Progenitor cell of endocrine pancreas (in vitro differentiated cells): ENCODE data around the gene RASSF3. TPM values are rescaled to one million over a fixed set of nuclear protein-coding genes. Genes with fewer than 3 reads are reported as not detected.

Experiments
- DNase-seq: peaks from one replicate; pipeline ENCODE4 v3.0.0; 2021; ENCODE audit warnings: low spot score; ENCODE audit not compliant: unreplicated experiment
- H3K27ac Mint-ChIP-seq: 2 replicates; pipeline ENCODE4 v1.8.0; 2021; ENCODE audit warnings: mild to moderate bottlenecking, moderate library complexity, mixed read lengths
- H3K27me3 Mint-ChIP-seq: 2 replicates; pipeline ENCODE4 v1.8.0; 2021; ENCODE audit warnings: mixed read lengths
- H3K36me3 Mint-ChIP-seq: 2 replicates; pipeline ENCODE4 v1.8.0; 2022; ENCODE audit warnings: mixed read lengths; ENCODE audit not compliant: insufficient read depth
- H3K4me1 Mint-ChIP-seq: 2 replicates; pipeline ENCODE4 v1.8.0; 2021; ENCODE audit warnings: low read depth, mixed read lengths
- H3K4me3 Mint-ChIP-seq: 2 replicates; pipeline ENCODE4 v1.8.0; 2021; ENCODE audit warnings: low read depth, mild to moderate bottlenecking, moderate library complexity, mixed read lengths
- H3K9me3 Mint-ChIP-seq: 2 replicates; pipeline ENCODE4 v1.8.0; 2021; ENCODE audit warnings: low read depth, mixed read lengths
- CTCF ChIP-seq: fragments of 200-600 bp; sonication (generic); IDR thresholded peaks from one replicate; pipeline ENCODE4 v1.5.0; 2021; ENCODE audit warnings: antibody characterized with exemption, mild to moderate bottlenecking; ENCODE audit not compliant: unreplicated experiment
- total RNA-seq: library from RNA; stranded (reverse); gene quantifications from 2 replicates; pipeline ENCODE4 v1.2.1, GENCODE V29; 2021

Gene RASSF3
- total RNA-seq, 1 donor from 2014 or later: 20.7 TPM

GRCh38 chr12:64598831-64599230, 11.5 kb upstream of the RASSF3 start:
- no peak for DNase-seq
- TF ChIP-seq CTCF: no peak
- Mint-ChIP-seq H3K27me3 (peaks cover 3% of the 10 kb centered on the region), H3K27ac (no peak overlapping the region), H3K4me3 (no peak overlapping the region), H3K36me3 (peaks cover 1% of the 10 kb centered on the region), H3K9me3 (peaks cover 2% of the 10 kb centered on the region), H3K4me1 (peaks cover 25% of the 10 kb centered on the region)

- DNase-seq: no peak
- Mint-ChIP-seq H3K4me1 (peaks cover 25% of the 10 kb centered on the region), H3K36me3 (peaks cover 1% of the 10 kb centered on the region), H3K9me3 (peaks cover 2% of the 10 kb centered on the region), H3K27me3 (peaks cover 3% of the 10 kb centered on the region), H3K27ac (peak overlapping the region; percentile 66), H3K4me3 (no peak overlapping the region)
- TF ChIP-seq CTCF: no peak
Measured at GRCh38 chr12:64600164-64600561, 10.1 kb upstream of the RASSF3 start.

- no peak for TF ChIP-seq CTCF
- H3K4me1 Mint-ChIP-seq: peaks cover 15% of the 10 kb centered on the region
- H3K27ac Mint-ChIP-seq: no peak overlapping the region
Measured at GRCh38 chr12:64603183-64603841, 7.0 kb upstream of the RASSF3 start.

GRCh38 chr12:64608901-64609535, 1.3 kb upstream of the RASSF3 start:
- no peak for TF ChIP-seq CTCF
- H3K36me3 Mint-ChIP-seq: no peaks in the 10 kb centered on the region
- H3K27me3 Mint-ChIP-seq: no peaks in the 10 kb centered on the region
- DNase-seq: no peak
- H3K4me3 Mint-ChIP-seq: peak overlapping the region; percentile 89
- peaks cover 15% of the 10 kb centered on the region for H3K4me1 Mint-ChIP-seq
- no peaks in the 10 kb centered on the region for H3K9me3 Mint-ChIP-seq
- peak overlapping the region; percentile 94 for H3K27ac Mint-ChIP-seq

More at GRCh38 chr12:64603183-64603841, 7.0 kb upstream of the RASSF3 start:
- Mint-ChIP-seq H3K9me3 (no peaks in the 10 kb centered on the region), H3K27me3 (no peaks in the 10 kb centered on the region), H3K4me3 (no peak overlapping the region), H3K36me3 (no peaks in the 10 kb centered on the region)
- no peak for DNase-seq

GRCh38 chr12:64609536-64610078, 688 bp upstream of the RASSF3 start:
- Mint-ChIP-seq H3K27me3 (no peaks in the 10 kb centered on the region), H3K27ac (peak overlapping the region; percentile 94), H3K9me3 (no peaks in the 10 kb centered on the region), H3K36me3 (no peaks in the 10 kb centered on the region), H3K4me3 (peak overlapping the region; percentile 89), H3K4me1 (peaks cover 15% of the 10 kb centered on the region)
- no peak for TF ChIP-seq CTCF
- DNase-seq: no peak
